ENCODE data around the gene CD82. TPM values are rescaled to one million over a fixed set of nuclear protein-coding genes. Genes with fewer than 3 reads are reported as not detected.
"Not testable (repeated sequence)": the region's sequence is repeated elsewhere in the genome, so short reads cannot be mapped to it uniquely, and the experiment has no call there.

The CD82 gene
- total RNA-seq, 1 experiment from 2014 or later = 26.1 TPM

GRCh38 chr11:44658506-44658850 is 93.0 kb downstream of the CD82 start:
- H3K4me3 ChIP-seq (ENCODE audit: low read depth in 2 of 2, low read length in 2 of 2) = no peak overlapping the region
- peaks cover 4% of the 10 kb centered on the region; the same call in 1 of the 2 replicates for H3K27me3 ChIP-seq (ENCODE audit: control insufficient read depth, insufficient read depth, low read length)
- no TSS peak for BruUV-seq (replicated peaks)
- no peaks in the 10 kb centered on the region for H3K9me3 ChIP-seq (ENCODE audit: control insufficient read depth, insufficient read depth, low read depth, low read length)
- ATAC-seq (no peak), DNase-seq (ENCODE audit: low read depth, low spot score) (no peak)
- intact Hi-C loops (cut with micrococcal nuclease; ENCODE audit: unreplicated experiment) (no loop called here), in situ Hi-C loops (cut with HindIII; ENCODE audit: low pct_unique_long_range_greater_than_20kb, low sequenced_read_pairs) (no loop called here)
- POLR2A ChIA-PET = no interaction called here
- no peaks in the 10 kb centered on the region for H3K36me3 ChIP-seq (ENCODE audit: control insufficient read depth, insufficient read depth, low read length)
- H3K27ac ChIP-seq (ENCODE audit: low read length) = no peak overlapping the region
- no peaks in the 10 kb centered on the region for H3K4me1 ChIP-seq (ENCODE audit: control insufficient read depth, insufficient read depth, low read length)
- CTCF ChIA-PET = interaction anchor here (0.6 kb wide), 1 partner anchor 1436 kb away, joined by 3 read pairs; no protein-coding TSS in a partner anchor
- no peak for TF ChIP-seq REST (IDR thresholded peaks at IDR 0.05; ENCODE audit: insufficient read depth in 1 of 2, low read depth in 2 of 2, low read length in 1 of 2)
- TF ChIP-seq SIN3A (IDR thresholded peaks at IDR 0.05; ENCODE audit: borderline replicate concordance, insufficient read depth, low read depth, low read length) = no peak
- TF ChIP-seq TCF7L2 (IDR thresholded peaks at IDR 0.05; ENCODE audit: low read depth, low read length) = no peak

- in situ Hi-C loops (cut with HindIII; ENCODE audit: low pct_unique_long_range_greater_than_20kb, low sequenced_read_pairs) (no loop called here), intact Hi-C loops (cut with micrococcal nuclease; ENCODE audit: unreplicated experiment) (no loop called here)
- Histone ChIP-seq H3K4me1 (ENCODE audit: control insufficient read depth, insufficient read depth, low read length) (no peaks in the 10 kb centered on the region), H3K4me3 (ENCODE audit: low read depth in 2 of 2, low read length in 2 of 2) (no peak overlapping the region), H3K9me3 (ENCODE audit: control insufficient read depth, insufficient read depth, low read depth, low read length) (no peaks in the 10 kb centered on the region), H3K27me3 (ENCODE audit: control insufficient read depth, insufficient read depth, low read length) (peaks cover 4% of the 10 kb centered on the region; the same call in 1 of the 2 replicates), H3K36me3 (ENCODE audit: control insufficient read depth, insufficient read depth, low read length) (no peaks in the 10 kb centered on the region), H3K27ac (ENCODE audit: low read length) (no peak overlapping the region)
- TF ChIP-seq TCF7L2 (IDR thresholded peaks at IDR 0.05; ENCODE audit: low read depth, low read length) = no peak
- TF ChIP-seq SIN3A (IDR thresholded peaks at IDR 0.05; ENCODE audit: borderline replicate concordance, insufficient read depth, low read depth, low read length) = no peak
- no peak for TF ChIP-seq REST (IDR thresholded peaks at IDR 0.05; ENCODE audit: insufficient read depth in 1 of 2, low read depth in 2 of 2, low read length in 1 of 2)
- TF ChIP-seq POLR2AphosphoS5 (IDR thresholded peaks at IDR 0.05; ENCODE audit: low read depth, low read length) = no peak
- no peak for TF ChIP-seq CTCF (IDR thresholded peaks at IDR 0.05)
- no peak for DNase-seq (ENCODE audit: low read depth, low spot score)
- CTCF ChIA-PET = no interaction called here
- POLR2A ChIA-PET = no interaction called here
- no peak for ATAC-seq
- no TSS peak for BruUV-seq (replicated peaks)
Measured at GRCh38 chr11:44659641-44660040, 94.2 kb downstream of the CD82 start.

GRCh38 chr11:44660535-44660934 is 95.1 kb downstream of the CD82 start:
- H3K4me1 ChIP-seq (ENCODE audit: control insufficient read depth, insufficient read depth, low read length); H3K4me3 ChIP-seq (ENCODE audit: low read depth in 2 of 2, low read length in 2 of 2); in situ Hi-C loops (cut with HindIII; ENCODE audit: low pct_unique_long_range_greater_than_20kb, low sequenced_read_pairs); H3K27ac ChIP-seq (ENCODE audit: low read length); H3K27me3 ChIP-seq (ENCODE audit: control insufficient read depth, insufficient read depth, low read length); DNase-seq (ENCODE audit: low read depth, low spot score); BruUV-seq (replicated peaks); POLR2A ChIA-PET; H3K9me3 ChIP-seq (ENCODE audit: control insufficient read depth, insufficient read depth, low read depth, low read length); H3K36me3 ChIP-seq (ENCODE audit: control insufficient read depth, insufficient read depth, low read length); ATAC-seq; CTCF ChIA-PET; intact Hi-C loops (cut with micrococcal nuclease; ENCODE audit: unreplicated experiment): not testable (repeated sequence)
